NCI-H2029 (cell line): ENCODE measurements around the gene CARMIL1.

Experiments used
- DNase-seq: peaks from one replicate; lab custom pipeline; 2025; lab: John Stamatoyannopoulos, UW

Gene CARMIL1

GRCh38 chr6:25512560-25512959, 233.4 kb downstream of the CARMIL1 start:
- DNase-seq, result no peak

DNA sequence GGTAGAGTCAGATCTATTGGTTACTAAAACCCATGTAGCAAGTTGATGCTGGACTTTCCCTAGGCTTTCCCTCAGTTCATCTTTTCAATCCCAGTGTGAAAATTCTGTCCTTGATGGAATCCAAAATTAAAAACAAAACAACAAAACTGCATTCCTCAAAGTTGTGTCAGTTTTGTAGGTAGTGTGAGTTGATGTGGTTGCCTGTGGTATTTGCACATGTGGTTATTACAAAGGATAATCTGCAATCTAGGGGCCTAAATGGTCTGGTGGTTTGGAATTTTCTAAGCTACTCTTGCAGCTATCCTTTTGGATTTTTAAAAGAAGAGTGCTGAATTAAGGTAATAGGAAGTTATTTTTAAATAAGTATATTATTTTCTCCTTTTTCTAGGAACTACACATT, 240.7 kb downstream of the CARMIL1 start:
- no peak for DNase-seq

- no peak for DNase-seq
Observed at GRCh38 chr6:25524542-25524941, 245.4 kb downstream of the CARMIL1 start.

- no peak for DNase-seq
Observed at GRCh38 chr6:25525078-25525477, 245.9 kb downstream of the CARMIL1 start.

DNA sequence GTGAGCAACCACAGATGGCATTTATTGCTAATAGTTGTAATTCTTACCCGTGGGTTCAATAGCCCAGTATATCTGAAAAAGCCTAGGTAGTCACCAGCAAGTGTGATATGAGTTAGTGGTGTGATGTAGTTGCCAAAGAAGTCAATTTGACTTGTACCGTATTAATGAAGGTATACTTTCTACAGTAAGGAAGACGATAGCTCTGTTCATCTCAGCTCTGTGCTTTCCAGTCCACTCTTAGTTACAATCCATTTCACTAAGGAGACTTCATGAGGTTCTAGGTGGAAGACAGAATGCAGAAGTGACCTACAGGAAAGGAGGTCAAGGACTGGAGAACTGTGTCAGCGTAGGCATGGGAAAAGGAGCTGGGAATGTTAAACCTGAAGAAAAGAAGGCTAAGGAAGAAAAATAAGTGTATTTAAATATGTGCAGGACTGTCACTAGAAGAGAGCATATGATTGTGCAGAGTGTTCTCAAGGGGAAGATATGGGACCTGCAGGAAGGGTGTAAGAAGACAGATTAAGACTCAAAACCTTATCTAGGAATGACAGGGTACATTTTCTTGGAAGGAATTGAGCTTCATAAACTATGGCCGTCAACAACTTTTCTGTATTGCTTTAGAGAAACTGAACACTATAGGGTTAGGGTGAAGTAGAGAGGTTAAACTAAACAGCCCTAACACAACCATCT, 255.9 kb downstream of the CARMIL1 start:
- DNase-seq, result no peak

GRCh38 chr6:25535632-25536225, 256.6 kb downstream of the CARMIL1 start:
- DNase-seq, result no peak

GRCh38 chr6:25536781-25537180, 257.6 kb downstream of the CARMIL1 start:
- DNase-seq, result no peak

DNA sequence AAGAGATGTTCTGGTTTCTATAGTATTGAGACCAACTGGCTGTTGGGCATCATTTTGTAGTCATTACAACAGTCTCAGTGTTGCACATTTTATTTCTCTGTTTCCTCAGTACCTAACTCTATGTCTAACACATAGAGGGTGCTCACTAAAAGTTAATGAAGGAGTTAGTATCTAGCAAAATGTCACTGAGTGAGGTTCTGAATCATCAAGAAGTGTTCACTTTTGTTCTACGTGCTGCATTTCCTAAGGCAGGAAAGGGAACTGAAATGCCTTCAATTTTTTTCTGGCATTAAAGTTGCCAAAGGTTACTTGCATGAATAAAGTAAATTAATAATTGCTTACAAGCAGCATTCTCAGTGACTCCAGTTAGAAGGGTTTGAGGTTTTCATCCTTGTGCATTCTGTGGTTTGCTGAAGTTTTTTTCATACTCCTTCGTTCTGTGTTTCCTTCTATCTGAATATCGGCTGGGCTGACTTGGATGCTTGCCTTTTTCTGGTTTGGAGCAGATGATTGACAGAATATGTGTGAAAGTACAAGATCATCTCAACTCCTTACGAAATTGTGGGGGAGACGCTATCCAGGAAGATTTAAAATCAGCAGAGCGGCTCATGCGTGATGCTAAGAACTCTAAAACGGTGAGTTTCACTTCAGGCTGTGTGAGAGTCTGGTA, 258.3 kb downstream of the CARMIL1 start:
- DNase-seq, result no peak

- DNase-seq, result no peak
Observed at GRCh38 chr6:25541228-25541627, 262.1 kb downstream of the CARMIL1 start.

DNA sequence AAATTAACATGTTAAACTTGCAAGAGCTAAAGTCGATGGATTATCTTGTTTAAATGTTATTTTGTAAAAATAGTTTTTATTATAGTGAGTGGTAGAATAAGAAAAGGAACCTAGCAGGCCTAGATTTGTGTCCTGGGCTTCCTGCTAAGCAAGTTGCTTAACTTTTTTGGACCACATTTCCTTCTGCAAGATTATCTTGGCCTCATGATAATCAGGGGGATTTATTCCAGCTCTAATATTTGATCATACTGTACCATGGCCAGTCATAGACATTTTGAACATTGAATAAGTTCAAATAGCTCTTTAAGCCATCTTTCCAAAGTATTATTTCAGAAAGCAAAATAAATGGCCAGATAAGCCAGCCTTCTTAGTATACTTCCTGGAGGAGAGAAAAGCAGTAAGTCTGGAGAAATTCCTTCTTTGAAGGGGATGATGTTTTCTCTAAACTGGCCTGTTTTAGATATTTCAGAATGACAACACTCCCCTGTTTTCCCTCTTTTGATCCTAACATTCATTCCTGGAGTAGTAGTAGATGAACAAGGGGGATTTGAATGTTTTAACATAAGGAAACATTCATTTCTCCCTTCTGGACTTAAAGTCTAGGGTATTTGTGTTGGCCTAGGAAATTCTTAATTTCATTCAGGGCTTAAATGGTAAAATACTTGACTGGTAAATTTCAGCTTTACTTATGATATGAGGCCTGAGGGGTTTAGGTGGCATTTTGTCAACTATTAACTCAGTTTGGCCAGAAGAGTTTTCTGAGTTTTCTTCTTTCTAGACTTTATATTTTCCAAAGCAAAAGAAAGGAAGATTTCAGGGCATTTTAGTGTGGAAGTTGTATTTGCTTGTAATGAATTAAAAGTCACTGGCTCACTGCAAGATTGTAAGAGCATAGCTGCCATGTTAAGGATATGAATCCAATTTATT, 264.1 kb downstream of the CARMIL1 start:
- no peak for DNase-seq

DNA sequence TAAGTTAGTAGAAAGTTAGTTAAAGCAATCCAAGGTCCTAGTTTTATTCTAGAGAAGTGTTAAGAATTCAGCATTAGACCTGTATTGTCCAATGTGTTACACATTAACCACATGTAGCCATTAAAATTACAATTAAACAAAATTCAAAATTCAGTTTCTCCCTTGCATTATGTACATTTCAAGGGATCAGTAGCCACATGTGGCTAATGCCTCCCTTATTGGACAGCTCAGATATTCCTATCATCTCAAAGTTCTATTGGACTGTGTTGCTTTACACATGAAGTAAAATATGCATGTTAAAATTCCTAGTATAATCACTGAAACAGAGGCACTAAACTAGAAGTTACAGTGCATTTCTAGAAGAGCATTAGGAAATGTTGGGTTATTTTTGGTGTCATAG, 265.7 kb downstream of the CARMIL1 start:
- no peak for DNase-seq

- no peak for DNase-seq
Observed at GRCh38 chr6:25547797-25548196, 268.6 kb downstream of the CARMIL1 start.

GRCh38 chr6:25548451-25548850, 269.3 kb downstream of the CARMIL1 start:
- no peak for DNase-seq

GRCh38 chr6:25550631-25551030, 271.5 kb downstream of the CARMIL1 start:
- DNase-seq, result no peak

DNA sequence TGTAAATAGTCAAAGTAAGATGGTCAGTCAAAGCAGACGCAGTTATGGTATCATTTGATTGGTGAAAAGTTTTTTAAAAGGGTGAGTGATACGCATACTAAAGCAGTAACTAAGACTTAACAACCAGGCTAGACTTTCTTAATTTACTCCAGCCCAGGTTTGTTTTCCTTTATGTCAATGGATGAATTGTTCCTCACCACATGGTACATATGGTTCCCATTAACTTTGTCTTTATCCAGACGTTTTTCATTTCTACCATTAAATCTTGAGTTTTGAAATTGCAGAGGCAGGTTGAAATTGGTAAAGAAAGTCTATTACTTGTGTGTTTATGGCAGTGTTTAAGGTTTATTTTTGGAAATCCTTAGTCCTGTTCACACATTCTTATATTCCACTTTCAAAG, 274.3 kb downstream of the CARMIL1 start:
- no peak for DNase-seq

DNA sequence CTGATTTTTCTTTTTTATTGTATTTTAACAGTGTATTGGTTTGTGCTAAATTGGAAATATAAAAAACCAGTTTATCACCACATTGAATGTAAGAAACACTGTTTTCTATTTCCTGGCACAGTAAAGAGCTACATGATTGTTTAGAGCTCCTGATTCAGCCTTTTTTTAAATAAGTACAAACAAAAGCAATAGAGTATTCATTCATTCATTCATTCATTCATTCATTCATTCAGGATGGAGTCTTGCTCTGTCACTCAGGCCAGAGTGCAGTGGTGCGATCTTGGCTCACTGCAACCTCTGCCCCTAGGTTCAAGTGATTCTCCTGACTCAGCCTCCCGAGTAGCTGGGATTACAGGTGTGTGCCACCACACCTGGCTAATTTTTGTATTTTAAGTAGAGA, 276.0 kb downstream of the CARMIL1 start:
- no peak for DNase-seq

GRCh38 chr6:25556516-25556915, 277.3 kb downstream of the CARMIL1 start:
- DNase-seq, result peak; percentile 59

GRCh38 chr6:25558155-25558817, 279.1 kb downstream of the CARMIL1 start:
- DNase-seq, result no peak

DNA sequence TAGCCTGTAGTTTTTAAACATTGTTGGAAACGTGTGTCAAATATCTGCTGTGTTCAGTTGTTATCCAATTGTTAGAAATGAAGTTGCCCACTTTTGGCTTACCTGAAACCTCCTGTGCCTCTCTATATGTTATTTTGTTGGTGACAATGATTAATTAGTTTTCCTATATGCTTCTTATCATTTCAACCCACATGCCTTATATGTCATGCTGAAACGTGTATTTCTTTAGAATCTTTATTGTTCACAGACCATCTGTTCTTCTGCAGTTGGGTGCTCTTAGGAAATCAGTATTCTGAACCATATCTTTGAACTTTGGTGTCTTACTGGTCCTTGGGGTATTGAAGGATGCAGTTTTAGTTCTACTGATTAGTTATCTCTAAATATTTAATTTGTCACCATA, 281.7 kb downstream of the CARMIL1 start:
- no peak for DNase-seq

DNA sequence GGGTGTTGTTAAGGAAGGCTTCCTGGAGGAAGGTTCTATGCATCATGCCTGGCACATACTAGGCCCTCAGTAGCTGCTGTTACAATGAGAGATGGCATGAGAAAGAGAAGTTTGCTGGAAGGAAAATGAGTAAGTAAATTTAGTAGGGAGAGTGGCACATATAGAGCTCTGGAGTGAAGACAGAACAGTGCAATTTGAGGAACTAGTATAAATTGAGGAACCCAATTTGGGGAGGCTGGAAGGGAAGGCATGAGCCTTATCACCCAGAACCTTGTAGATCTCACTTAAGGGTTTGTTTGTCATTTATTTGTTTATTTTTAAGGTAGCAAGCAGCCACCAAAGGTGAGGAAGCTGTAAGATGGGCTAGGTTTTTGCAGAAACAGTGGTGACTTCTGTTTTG, 285.8 kb downstream of the CARMIL1 start:
- no peak for DNase-seq

DNA sequence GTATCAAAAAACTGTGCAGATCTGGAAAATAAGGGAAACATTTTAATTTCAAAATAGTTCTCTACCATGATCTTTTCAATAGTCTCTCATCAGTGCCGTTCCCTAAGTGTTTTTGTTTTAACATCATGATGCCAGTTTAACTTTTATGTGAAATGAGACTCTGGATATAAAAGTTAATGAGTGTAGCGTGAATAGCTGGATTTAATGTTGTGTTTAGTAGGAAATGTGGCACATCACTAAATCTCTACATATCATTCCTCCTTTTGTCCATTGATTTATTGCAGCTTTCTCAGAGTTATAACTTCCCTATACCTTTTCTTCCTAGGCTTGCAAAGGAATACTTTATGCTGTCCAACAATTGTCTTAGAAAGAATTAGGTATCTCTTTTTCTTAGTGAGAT, 291.4 kb downstream of the CARMIL1 start:
- DNase-seq, result no peak

DNA sequence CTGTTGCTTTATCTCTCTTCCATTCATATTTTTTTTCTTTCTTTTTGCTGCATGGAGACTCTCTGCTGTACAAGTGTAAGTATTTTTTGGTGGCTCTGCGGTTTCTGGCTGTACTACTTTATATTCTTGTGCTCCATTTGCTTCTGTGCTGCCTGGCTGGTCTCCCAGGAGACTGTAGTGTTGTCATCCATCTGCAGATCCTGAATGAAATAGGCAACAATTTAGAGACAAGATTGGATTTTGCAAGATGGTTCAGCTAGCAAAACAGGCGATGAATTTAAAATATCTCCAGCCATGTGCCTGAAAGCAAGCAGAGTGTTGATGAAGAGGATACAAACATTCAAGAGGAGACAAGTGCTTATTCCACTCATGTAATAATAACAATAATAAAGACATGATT, 297.7 kb downstream of the CARMIL1 start:
- no peak for DNase-seq
